NCI-H1436 (cell line): Measurements from ENCODE around the gene EDIL3.
"Not testable (repeated sequence)": the region's sequence is repeated elsewhere in the genome, so short reads cannot be mapped to it uniquely, and the experiment has no call there.

Source experiments
- DNase-seq: peaks from one replicate; lab custom pipeline; 2025; lab: John Stamatoyannopoulos, UW

EDIL3 gene

DNA sequence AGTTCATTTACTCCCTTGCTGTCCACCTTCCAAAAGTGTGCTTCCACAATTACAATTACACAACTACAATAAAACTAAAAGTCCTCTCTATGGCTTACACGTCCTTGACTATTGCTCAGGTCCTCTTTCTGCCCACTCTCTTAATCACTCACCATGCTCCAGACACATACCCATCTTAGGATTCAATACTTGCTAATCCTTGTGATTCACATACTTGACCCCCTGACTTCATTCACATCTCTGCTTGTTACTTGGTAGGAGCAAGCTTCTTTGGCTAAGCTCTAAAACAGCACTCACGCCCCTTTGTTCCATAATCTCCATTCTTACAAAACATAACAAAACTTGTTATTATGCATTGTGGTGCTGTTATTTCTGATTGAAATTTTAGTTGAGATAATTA lies 215.8 kb downstream of the EDIL3 start:
- DNase-seq, result no peak

DNA sequence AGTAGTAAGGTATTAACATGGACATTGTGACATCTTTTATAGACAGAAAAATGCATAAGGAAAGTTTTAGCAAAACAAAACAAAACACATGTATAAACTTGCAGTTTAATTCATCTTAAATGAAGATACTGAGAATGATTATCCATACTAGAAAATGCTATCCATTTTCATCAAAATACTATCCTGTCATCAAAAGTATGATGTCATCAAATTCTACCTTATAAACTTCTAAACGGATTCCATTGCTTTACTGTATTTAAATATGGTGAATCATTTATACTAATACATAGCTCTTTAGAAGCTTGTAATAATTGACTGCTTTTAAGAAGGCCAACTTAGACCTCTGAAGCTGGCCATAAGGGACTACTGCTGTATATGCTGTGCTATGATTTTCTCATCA lies 221.0 kb downstream of the EDIL3 start:
- DNase-seq, result no peak

DNA sequence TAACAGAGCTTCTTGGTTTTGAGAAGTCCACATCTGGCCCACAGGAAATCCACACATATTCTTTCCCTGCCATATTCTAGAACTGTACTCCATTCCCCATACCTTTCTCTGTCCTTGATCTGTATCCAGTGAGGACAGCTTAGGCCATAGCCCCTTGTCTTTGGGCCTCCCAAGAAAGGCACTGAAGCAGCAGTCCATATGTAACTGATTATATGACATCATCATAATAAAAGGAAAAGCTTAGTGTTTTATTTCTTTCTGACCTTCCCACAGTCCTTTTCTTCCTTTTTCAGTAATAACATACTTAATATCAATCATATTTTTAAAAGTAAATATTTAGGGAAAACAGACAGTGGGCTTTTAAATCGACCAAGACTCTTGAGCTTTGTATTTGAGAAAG lies 222.0 kb downstream of the EDIL3 start:
- no peak for DNase-seq

DNA sequence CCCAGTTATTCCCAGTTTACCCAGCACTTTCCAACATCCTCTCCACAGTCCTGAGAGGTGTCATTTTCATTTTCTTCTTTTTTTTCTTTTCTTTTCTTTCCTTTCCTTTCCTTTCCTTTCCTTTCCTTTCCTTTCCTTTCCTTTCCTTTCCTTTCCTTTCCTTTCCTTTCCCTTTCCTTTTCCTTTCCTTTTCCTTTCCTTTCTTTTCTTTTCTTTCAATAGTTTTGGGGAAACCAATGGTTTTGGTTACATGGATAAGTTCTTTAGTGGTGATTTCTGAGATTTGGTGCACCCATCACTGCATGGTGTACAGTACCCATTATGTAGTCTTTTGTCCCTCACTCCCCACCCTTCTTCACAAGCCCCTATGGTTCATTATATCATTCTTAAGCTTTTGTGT lies 224.0 kb downstream of the EDIL3 start:
- DNase-seq, result not testable (repeated sequence)

DNA sequence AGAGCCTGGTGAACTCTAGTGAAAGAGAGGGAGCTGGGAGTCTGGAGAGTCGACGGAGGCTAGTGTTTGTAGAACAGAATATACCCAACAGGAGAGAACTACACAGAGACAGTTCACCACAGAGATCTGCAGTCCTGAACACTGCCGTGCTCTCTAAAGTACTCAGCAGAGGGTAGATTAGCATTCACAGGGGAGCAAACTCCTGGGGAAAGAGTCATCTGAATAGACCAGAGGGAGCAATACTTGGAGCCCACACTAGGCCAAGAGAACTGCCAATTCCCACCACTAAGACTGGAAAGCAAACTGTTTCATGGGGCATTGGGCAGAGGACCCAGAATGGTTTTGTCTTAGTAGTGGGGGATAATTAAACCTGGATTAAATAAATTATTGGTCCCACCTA lies 235.6 kb downstream of the EDIL3 start:
- DNase-seq, result no peak

DNA sequence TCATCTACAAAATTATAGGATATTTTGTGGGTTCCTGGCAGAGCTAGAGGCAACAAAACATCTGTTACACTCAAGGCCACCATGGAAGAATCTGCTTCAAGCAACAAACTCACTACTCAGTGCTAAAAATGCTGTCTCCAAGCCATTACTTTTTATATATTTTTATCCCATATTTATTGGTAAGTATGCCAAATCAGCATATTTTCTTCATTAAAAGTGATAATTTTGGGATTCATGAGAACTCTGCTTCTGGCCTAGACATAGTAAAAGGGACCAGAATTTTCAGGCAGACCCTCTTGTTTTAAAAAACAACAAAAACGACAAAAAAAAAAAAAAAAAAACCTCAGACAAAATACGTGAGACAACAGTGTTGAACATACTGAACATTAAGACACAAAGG lies 236.0 kb downstream of the EDIL3 start:
- no peak for DNase-seq

DNA sequence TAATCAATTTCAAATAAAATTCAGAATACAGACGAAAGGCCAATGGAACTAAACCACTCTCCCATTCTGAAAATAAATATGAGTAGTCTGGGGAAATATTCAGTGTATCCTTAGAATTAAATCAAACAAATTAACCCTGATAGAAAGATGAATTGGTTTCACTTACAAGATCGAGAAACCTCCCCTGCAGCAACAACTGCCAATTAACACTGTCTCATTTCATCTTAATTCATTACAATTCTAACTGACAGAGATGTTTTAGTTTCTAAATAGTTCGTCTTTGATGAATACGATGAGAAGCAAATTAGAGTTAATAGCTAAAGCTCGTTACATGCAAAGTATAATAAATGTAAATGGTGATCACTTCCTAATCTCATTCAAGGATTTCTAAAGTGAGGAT lies 247.1 kb downstream of the EDIL3 start:
- no peak for DNase-seq

DNA sequence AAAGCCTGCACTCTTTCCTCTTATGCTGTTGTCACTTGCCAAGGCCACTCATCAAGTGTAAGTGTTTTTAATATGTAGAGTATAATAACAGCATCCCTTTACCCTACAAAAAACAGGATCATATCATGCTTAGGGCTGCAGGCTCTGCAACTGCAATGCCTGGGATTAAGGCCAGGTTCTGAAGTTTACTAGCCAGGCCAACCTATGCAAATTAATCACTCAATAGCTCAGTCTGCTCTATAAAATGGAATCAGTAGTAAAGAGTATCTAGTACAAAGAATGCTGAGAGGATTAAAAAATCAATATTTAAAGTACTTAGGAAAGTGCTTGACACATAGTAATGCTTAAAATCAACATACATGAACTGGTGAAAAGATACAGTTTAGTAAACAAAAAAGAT lies 253.3 kb downstream of the EDIL3 start:
- DNase-seq, result no peak

DNA sequence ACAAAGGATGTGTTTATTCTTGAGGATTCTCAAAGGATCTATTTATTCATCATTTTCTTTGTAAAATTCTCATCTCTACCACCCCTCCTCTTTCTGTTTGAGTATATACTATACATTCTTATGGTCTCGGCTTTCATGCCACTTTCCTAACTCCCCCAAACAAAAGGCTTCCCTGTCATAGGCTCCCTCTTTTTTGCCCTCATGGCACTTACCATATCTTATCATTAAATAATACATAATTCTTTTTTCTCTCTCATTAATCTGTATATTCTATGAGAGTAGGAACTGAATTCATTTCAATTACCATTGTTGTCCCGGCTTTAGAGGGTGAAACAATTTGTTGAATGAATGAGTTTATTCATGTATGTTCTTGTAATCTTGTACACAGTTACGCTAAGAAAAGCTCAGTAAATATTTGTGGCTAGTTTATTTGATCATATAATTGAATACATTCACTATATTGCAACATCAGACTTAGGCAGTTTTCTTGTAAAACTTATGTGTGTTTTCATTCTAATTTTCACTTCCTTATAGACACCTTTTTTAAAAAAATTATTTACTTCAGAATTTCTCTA lies 254.6 kb downstream of the EDIL3 start:
- no peak for DNase-seq

DNA sequence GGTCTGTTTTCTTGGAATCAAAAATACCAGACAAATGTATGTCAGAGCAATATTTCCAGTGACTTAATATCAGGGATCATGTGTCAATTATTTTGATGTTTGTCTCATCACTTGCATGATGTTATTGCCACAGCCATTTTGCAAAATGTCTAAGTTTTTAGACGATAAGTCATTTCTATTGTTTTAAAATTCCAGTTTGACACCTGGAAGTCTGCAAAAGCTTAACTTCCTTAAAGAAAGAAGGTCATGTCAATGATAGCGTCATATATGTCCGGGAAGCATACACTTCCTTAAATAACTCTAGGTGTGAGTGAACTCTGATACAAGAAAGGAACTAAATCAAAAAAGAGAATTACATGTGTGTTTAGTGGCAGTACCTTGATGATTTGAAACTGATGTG lies 259.5 kb downstream of the EDIL3 start:
- DNase-seq, result no peak

DNA sequence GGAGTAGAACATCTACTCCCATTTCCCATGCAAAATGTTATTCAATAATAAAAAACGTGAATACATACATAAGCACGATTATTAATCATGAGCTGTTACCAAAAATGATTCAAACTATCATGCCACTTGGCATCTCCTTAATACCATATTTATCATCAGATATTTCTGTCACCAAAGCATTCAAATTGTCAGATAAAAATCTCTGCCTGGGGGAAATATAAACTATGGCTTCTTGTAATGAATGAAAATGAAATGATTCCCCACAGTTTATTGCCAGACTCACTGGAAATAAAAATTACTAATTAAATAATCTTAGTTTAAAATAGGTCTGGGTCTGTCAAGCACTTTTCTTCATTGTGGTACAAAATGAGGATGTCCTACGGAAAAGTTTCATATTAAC lies 265.4 kb downstream of the EDIL3 start:
- DNase-seq, result no peak

DNA sequence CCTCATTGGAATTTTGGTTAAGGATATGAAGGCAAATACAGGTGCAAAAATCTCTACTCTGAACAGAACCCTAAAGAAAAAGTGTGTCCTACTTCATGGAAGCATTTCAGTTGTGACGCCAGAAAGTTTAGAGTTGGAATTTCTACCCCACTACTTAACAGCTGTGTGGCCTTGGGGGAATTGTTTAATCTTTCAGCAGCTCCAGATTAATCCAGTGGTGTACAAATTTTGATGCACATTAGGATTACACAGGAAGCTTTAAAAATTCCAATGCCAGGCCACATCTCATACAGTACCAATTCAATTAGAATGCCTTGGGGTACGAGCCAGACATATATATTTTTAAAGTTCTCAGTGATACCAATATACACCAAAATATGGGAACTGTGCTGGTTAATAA lies 266.1 kb downstream of the EDIL3 start:
- DNase-seq, result no peak

DNA sequence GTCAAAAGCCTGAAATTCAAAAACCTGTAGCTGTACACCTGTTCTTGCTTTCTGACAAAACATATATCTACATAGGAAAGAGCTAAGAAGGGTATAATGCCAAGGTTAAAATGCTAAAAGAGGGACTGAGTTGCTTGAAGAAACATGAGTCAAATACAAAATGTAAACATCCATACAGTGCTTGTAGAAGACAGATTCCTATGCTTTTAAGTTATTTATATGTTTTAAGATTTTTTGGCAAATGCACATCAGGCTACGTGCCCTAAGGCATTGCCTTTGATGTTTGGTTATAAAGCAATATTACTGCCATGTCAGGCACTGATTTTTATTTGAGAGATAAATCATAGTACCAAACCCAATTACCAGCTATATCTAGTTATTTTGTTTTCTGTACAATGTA lies 269.0 kb downstream of the EDIL3 start:
- no peak for DNase-seq

DNA sequence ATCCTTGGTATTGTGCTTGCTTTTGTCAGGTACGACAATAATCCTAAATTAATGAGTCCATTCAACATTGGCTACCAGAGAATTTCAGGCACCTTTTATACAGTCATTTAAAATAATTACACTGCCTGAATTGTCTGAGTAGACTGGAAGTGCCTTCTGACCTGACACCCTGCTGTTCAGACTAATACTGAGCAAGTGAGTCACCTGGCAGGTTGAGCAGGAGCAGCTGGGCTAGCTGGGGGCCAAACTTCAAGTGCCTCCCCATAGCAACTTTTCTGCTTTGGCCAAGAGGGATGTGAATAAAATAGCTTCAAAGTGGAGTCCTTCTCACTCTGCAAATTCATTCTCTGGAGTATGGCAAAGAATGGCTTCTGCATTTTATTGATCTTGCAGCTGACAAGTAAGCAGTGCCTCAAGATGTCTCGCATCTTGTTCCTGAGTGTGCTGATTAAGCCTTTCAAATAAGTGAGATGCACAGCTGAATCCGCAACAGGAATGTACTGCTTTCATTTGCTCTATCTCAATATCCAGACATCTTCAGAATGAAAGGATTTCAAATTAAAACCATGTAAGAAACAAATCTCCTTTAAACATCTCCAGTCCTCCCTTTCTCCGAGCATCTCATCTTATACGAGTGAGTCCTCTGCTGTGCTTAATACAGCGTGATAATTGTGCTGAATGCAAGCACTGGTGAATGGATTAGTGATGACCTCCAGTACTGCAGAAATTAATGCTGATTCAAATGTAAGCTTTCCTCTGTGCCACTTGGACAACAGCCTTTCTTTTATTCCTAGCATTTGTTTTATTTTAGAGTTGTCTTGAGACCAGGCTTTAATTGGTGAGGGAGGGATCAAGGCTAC lies 271.2 kb downstream of the EDIL3 start:
- no peak for DNase-seq

DNA sequence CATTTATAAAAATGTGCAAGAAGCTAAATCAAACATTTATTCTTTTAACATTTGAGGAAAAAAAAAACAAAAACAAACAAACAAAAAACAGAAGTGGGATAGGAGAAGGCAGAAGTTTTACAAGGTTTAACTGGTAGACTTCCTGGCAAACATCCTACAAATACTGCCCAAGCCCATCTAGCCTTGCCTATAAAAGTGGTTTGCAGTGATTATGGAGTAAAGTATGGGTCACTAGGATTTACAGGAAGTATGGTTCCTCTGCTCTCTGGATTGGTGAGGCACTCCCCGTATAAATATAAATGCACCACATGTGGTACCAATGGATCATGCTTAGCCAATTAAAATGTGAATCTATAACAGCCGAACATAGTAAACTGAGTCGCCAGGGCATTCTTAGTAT lies 291.9 kb downstream of the EDIL3 start:
- DNase-seq, result no peak

DNA sequence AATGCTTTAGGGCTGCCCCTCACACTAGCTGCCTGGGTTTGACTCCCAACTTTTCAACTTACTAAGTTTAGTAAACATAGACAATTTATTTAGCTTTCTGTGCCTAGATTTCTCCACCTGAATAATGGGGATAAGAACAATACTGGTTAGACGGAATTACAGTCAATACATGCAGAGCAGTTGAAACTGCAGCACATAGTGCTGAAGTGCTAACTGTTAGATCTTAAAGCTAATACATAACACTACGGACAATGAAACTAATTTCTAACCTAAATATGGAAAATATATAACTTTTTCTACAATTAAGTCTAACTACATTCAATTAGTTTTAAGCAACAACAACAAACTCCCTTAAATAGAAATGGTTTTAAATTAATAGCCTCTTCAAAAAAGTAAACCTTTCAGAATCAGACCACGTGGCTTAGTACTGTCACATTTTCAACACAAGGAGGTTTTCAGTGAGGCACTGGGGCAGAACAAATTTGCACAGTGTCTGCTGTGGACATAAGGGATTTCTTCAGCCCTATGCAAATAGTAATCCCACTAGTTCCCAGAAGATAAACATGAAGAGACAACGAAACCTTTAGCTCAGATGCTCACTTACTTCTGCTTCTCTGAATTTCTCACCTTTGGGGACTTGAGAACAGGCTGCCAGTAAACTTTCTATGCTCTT lies 293.4 kb downstream of the EDIL3 start:
- no peak for DNase-seq

DNA sequence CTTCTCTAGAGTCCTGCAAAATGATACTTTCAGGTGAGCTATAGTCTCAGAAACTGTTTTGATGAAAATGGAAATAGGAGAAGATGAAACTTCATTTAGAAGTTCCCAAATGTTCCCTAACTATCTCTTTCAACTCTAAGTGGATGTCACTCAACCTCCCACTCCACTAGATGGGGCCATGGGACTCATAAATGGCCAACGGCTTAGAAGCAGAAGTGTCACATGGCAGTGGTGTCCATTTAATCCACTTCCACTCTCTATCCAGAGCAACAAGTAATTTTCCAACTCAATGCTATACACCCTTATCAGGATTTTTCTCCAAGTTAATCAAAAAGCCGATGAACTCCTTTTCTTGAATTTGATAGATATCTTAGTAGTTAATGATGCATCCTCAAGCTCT lies 295.7 kb downstream of the EDIL3 start:
- DNase-seq, result no peak

DNA sequence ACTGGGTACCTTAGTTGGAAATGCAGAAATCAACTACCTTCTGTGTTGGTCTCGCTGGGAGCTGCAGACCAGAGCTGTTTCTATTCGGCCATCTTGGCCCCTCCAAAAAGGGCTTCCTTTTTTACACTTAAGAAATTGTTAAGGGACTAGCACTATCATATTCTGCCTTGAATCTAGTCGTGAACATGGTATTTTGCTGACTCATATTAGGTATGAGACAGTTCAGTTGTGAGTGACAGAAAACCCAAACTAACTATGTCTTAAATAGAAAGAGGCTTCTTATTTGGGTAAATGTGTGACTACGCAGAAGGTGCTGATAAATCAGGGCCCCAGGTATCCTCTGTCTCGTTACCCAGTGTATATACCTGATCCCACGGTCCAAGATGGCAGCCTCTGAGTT lies 298.2 kb downstream of the EDIL3 start:
- no peak for DNase-seq

DNA sequence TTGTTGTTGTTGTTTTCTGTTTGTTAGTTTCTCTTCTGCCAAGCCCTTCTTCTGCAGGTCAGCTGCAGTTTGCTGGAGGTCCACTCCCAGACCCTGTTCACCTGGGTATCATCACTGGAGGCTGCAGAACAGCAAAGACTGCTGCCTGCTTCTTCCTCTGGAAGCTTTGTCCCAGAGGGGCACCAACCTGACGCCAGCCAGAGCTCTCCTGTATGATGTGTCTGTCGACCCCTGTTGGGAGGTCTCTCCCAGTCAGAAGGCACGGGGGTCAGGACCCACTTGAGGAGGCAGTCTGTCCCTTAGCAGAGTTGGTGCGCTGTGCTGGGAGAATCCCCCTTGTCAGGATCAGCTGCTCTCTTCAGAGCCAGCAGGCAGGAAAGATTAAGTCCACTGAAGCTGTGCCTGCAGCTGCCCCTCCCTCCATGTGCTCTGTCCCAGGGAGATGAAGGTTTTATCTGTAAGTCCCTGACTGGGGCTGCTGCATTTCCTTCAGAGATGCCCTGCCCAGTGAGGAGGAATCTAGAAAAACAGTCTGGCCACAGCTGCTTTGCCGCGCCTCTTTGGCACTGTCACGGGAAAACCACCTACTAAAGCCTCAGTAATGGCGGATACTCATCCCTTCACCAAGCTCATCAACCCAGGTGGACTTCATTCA lies 299.2 kb downstream of the EDIL3 start:
- no peak for DNase-seq

DNA sequence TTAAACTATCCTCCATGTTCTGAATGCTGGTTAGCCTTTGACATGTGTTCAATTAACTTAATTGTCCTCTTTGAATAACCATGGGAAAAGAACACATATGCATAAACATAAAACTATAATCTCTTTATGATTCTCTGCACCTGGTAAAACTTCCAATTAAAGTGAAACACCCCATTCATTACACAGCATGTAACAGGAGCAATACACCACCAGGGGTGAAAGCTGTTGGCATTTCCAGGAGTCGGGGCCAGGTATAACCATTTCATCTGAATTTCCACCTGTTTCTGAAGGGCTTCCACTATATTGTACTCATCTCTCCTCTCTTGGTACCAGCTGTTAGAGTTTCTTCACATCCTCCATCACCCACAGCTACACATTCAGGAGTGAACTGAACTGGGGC lies 303.8 kb downstream of the EDIL3 start:
- no peak for DNase-seq

DNA sequence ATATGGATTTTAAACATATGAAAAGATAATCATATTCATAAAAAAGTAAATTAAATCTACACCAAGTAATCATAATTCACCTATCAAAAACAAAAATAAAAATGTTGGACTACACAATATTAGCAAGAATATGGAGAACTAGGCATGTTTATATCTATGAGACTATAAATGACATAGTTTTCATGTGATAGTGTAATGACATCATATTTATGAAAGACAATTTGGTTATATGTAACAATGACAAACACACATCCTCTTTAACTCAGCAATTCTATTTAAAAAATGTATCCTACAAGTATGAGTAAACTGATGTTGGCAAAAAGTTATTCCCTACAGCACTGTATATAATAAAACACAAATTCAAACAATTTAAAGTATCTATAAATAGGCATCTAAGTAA lies 312.3 kb downstream of the EDIL3 start:
- DNase-seq, result no peak

DNA sequence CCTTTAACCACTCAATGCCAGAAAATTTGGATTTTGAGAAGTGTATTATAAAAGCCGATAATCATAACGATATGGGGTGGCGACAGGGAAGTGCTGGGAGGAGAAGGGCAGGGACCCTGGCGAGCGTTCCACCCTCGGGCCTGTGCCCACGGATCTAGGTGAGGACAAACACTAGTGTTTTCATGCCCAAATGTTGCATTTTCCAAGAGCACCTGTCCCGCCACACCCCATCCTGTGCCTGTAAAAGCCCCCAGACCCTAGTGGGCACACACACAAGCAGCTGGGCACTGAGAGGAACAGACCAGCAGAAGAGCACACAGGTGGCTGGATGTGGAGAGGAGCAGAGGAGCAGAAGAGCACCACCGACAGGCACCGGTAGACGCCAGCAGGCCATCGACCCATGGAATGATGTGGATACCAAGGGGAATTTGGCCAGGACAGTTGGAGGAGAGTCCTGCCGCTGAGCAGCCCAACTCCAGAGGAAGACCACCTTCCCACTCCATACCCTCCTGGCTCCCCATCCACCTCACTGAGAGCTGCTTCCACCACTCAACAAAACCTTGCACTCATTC lies 315.0 kb downstream of the EDIL3 start:
- no peak for DNase-seq

DNA sequence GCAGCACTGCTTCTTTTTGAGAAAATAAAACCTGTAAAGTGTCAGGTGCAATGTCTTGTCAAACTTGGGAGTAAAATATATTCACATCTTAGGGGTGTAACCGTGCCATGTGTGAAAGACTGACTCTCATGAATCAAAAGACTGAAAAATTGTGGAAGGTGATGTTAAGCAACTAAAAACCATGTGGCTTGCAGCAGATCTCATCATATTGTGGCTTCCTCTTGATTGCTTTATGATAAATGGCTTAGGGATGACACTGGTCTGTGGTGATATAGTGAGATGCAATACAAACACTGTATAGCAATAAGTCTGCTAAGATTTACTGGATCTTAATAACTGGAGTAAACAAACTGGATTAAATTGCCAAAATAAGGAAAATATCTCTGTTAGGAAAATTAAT lies 321.6 kb downstream of the EDIL3 start:
- no peak for DNase-seq
